ENCODE measurements around the gene CSMD2.

The CSMD2 gene

GRCh38 chr1:33706634-33707255 is 458.3 kb downstream of the CSMD2 start:
- DNase-seq, result no peak

- DNase-seq, result no peak
Observed at GRCh38 chr1:33703464-33703863, 461.6 kb downstream of the CSMD2 start.

DNA sequence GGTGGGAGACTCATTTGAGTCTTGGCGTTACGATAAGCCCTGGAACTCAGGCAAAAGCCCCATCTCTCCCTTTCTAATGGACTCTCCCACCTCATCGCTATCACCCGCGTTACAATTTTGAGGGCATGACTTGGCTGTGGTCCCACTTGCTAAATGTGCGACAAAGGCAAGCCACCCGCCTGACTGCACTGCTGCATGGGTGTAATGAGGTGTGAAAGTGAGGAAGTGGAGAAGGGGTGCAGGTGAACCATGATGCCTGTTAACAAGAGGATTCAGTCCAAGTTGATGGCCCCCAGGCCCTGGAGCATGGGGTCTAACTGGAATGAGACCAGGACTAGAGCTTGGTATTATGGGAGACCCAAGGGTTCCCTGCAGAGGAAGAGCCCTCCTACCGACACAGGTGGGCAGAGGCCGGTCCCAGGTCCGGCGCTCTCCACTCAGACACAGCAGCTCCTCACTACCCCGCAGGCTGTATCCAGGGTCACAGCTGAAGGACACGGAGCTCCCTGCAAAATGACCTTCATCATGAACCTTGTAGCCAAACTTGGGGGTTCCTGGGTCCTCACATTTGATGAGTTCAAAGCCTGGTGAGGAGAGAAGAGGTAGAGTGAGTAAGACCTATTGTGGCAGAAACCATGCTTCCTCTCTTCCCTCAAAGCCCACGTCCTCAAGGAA is 466.5 kb downstream of the CSMD2 start:
- no peak for DNase-seq

DNA sequence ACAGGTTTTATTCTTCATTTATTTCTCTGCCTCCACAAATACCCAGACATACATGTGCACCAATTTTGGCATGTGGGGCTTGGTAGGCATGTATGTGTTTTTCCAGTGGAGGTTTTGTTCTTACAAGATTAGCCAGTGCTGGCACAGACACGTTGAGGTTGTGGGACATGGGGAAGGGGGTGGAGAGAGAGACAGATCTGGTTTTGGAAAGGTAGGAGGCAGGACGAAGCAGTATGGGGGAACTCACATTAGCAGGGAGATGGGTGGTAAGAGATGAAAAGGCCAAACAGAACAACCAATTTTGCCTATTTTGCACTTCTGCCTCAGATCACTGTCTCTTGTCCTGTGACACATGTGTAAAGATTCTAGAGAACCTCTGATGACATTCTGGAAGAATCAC is 467.2 kb downstream of the CSMD2 start:
- no peak for DNase-seq

GRCh38 chr1:33696962-33697361 is 468.1 kb downstream of the CSMD2 start:
- DNase-seq, result no peak

GRCh38 chr1:33696311-33696710 is 468.7 kb downstream of the CSMD2 start:
- DNase-seq, result no peak

DNA sequence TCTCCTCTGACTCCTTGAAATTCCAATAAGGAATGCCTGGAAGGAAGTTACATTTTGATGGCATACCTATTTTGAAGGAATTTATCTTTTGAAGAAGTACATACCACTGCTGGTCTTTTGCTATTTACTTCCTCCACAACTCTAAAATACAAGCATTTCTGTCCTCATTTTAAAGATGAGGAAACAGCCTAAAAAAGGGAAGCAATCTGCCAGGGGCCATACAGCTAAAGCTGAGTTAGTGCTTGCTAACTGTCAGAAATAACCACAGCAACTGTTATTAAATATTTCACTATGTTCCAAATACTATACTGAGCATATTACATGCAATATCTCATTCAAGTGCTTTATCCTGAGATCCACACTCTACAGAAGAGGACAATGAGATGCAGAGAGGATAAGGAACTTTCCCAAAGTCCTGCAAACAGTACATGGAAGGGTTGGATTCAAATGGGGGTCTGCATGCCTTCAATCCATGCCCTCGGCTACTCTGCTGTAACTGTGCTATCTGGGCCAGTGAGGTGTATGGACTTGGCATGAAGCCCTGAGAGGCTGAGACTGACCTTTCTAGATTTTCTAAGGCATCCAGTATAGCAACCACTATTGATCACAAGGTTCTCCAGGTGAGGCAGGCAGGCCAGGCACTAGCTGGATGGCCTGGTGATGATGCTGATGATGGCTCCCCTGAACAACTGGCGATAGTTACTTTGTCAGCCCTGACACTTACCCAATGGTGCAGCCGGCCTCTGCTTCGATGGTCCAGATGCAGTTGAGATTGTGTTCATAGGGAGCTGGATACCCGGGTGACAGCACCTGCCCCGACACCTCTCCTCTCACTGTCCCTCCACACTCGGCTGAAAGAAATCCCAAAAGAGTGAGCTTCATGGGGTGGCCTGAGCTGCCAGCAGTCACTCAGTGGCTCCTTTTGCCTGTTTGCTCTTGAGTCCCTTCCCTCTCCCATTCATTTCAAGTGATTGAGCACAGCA is 472.5 kb downstream of the CSMD2 start:
- DNase-seq, result no peak

DNA sequence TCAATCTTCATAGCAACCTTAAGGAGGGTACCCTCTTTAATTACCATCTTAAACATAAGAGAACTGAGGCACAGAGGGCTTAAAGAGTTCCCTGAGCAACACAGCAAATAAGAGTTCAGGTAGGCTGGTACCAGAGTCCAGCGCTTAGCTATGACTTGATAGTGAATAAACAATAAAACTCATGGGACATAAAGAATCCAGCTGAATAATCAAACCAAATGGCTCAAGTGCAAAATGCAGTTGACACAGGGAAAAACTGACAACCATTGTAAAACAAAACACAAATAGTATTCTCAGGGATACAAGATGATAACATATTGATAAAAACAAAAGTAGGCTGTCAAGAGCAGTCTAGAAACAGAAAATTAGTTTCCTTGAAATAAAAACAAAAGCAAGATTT is 478.0 kb downstream of the CSMD2 start:
- no peak for DNase-seq

- DNase-seq, result no peak
Observed at GRCh38 chr1:33686551-33686950, 478.5 kb downstream of the CSMD2 start.

- no peak for DNase-seq
Observed at GRCh38 chr1:33685256-33685655, 479.8 kb downstream of the CSMD2 start.

DNA sequence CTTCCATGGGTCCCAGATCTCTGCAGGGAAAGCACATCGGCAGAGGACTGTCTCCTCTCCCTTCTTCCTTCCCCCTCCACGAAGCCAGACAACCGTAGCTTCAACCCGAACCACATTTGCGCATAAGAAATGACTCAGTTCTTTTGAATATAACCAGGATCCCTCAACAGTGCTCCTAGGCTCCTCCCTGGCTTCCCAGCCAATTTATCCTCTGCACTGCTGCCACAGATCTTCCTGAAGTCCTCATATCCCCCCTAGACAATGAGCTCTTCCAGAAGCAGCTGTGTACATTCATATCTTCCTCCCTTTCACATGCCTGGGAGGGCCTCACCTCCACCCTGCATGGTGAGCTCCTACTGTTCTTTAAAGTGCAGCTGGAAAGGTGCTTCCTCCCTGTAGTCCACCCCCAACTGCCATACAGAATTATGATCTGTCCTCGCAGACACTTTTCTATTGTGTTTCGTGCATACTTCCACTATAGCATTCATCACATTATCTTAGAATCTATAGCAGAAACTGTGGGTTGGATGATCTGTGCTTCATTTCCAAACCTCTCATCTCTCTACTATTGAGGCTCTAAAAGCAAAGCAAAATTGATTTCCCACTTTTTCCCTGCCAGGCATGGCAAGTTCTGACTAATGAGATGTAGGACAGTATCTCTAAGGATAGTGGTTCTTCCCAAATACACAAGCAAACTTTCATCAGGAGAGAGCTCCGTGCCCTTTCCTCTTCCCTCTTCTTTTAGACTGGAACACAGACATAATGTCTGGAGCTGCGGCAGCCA is 480.4 kb downstream of the CSMD2 start:
- DNase-seq, result no peak

DNA sequence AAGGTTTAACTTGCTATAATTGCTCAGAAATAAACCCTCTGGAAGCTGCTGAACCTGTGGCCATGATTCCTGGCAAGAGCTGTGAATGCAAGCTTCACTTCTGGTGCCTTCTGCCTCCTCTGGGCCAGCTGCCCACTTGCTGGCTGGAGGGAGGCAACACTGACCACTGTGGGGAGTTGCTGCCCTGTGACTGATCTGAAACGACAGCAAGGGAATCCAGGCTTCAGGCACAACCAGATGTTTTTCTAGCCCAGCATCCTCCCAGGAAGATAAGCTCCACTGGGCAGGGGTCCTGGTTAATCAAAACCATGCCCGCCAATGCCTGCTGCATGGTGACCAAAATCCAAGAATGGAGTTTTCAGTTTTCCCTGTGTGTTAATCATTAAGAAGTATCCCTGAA is 481.1 kb downstream of the CSMD2 start:
- no peak for DNase-seq

GRCh38 chr1:33682371-33682770 is 482.7 kb downstream of the CSMD2 start:
- no peak for DNase-seq

GRCh38 chr1:33680281-33680840 is 484.7 kb downstream of the CSMD2 start:
- no peak for DNase-seq

DNA sequence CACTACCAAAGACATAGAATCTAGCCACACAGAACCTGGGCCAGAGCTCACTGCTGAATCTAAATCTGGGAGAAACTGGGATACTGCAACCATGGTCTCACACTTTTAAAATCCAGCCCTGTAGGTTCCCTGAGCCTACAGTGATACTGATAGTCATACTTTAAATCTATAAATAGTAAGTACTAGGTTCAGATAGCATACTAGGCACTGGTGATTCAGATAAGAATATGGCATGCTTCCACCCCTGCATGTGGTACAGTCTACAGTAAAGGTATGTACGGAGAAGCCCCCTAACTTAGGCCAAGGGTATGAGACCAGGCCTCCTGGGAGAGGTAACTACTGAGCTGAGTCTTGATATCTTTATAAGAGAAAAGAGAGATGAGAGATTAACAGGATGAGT is 494.5 kb downstream of the CSMD2 start:
- no peak for DNase-seq

DNA sequence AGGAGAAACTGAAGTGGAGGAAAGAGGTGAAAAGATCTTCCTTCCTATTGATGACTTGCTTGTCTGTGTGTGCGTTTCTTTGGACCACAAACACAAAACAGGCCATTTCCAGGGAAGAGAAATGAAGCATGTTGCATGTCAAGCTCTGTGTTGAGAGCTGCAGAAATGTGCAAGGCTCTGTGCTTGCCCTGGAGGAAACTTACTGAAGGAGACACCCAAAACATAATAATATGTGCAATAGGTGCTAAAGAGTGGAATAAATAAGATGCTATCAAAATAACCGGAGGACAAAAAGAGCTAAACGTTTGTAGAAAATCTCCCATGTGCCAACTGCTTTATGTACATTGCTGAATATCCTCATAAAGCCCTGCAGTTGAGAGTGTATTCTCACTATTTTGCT is 496.3 kb downstream of the CSMD2 start:
- DNase-seq, result no peak

GRCh38 chr1:33667386-33668282 is 497.4 kb downstream of the CSMD2 start:
- DNase-seq, result no peak

DNA sequence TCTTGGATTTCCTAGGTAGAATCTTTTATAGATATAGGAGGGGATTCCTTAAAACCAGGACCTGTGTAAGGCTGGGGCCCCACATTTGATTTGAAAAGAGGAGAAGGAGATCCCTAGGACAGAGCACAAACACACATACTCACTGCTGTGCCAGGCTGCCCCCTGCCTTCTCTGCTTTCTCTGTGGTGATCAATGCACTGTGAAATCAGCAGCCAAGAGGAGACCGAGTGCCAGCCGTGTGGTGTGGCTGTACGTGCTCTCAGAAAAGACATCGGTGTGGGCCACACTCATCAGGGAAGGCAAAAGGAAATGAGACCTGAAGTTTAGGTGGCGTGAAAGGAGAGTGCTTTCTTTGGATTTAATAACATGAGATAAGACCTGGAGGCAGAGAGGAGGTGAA is 498.4 kb downstream of the CSMD2 start:
- DNase-seq, result no peak

- DNase-seq, result no peak
Observed at GRCh38 chr1:33661811-33662454, 503.1 kb downstream of the CSMD2 start.

DNA sequence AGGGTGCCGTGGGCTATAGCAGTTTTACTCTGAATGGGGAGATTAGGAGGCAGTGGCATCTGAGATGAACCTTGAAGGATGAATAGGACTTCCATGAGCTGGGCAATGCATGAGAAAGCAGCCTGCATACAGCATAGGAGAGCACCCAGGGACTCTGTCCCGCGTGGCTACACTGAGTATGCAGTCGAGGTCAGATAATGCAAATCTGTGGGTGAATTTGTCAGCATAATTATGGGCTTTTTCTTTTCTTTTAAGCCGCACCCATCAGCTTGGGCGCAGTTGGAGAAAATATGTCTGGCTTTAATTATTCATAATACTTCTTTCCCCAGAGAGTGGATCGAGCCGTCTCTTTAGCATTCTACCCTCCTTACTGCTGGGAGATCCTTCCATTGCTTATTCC is 504.1 kb downstream of the CSMD2 start:
- no peak for DNase-seq

GRCh38 chr1:33660244-33660643 is 504.8 kb downstream of the CSMD2 start:
- DNase-seq, result no peak

All from stimulated activated CD4-positive, alpha-beta T cell treated with anti-CD3 and anti-CD28 coated beads, Interleukin-2, amount 100 ng/mL, for 48 hours (primary cell).